ENCODE measurements around the gene SFXN2.
"Not testable (repeated sequence)": the region's sequence is repeated elsewhere in the genome, so short reads cannot be mapped to it uniquely, and the experiment has no call there.

The SFXN2 gene

DNA sequence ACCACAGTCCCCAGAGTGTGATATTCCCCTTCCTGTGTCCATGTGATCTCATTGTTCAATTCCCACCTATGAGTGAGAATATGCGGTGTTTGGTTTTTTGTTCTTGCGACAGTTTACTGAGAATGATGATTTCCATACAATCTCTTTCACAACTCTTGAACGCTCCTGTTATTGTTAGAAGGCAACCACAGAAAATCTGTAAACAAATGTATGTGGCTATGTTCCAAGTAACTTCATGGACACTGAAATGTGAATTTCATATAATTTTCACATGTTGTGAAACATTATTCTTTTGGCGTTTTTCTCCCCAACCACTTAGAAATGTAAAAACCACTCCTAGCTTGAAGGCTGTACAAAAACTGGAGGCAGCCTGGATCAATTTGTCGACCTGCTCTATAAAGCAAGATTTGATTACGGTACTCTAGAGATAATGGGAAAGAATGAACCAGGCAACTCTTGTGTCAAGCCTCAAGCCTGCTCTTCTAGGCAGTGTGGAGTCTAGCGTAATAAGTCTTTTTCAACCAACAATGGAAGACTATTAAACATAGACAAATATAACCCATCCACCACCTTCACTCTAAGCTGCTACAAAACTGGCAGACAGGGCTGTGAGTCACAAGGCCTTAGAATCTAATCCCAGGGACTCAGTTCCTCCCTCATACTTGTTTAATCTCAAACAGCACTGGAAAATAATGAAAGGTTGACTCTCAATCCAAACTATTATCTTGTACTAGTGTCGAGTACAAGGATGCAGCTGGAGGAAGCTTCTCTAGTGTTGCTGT, 23.0 kb upstream of the SFXN2 start:
- no peak overlapping the region for H3K4me3 ChIP-seq (ENCODE audit: low read depth, low read length)
- no peaks in the 10 kb centered on the region for H3K27me3 ChIP-seq
- H3K36me3 ChIP-seq, result no peaks in the 10 kb centered on the region
- no peaks in the 10 kb centered on the region for H3K9me3 ChIP-seq
- H3K4me1 ChIP-seq, result no peaks in the 10 kb centered on the region
- no peak for DNase-seq
- TF ChIP-seq, protein P1, sequence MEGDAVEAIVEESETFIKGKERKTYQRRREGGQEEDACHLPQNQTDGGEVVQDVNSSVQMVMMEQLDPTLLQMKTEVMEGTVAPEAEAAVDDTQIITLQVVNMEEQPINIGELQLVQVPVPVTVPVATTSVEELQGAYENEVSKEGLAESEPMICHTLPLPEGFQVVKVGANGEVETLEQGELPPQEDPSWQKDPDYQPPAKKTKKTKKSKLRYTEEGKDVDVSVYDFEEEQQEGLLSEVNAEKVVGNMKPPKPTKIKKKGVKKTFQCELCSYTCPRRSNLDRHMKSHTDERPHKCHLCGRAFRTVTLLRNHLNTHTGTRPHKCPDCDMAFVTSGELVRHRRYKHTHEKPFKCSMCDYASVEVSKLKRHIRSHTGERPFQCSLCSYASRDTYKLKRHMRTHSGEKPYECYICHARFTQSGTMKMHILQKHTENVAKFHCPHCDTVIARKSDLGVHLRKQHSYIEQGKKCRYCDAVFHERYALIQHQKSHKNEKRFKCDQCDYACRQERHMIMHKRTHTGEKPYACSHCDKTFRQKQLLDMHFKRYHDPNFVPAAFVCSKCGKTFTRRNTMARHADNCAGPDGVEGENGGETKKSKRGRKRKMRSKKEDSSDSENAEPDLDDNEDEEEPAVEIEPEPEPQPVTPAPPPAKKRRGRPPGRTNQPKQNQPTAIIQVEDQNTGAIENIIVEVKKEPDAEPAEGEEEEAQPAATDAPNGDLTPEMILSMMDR (IDR thresholded peaks at IDR 0.05; ENCODE audit: low read depth, low read length), result no peak

DNA sequence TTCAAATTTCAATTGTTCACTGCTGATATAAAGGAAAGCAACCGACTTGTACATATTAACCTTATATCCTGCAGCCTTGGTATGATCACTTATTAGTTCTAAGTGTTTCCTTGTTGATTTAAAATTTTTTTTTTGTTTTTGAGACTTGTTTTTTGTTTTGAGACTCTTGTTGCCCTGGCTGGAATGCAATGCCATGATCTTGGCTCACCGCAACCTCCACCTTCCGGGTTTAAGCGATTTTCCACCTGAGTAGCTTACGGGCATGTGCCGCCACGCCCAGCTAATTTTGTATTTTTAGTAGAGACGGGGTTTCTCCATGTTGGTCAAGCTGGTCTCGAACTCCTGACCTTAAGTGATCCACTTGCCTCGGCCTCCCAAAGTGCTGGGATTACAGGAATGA, 19.0 kb upstream of the SFXN2 start:
- H3K27me3 ChIP-seq; H3K4me3 ChIP-seq (ENCODE audit: low read depth, low read length); H3K4me1 ChIP-seq; H3K9me3 ChIP-seq; DNase-seq: not testable (repeated sequence)
- peaks cover 15% of the 10 kb centered on the region for H3K36me3 ChIP-seq

DNA sequence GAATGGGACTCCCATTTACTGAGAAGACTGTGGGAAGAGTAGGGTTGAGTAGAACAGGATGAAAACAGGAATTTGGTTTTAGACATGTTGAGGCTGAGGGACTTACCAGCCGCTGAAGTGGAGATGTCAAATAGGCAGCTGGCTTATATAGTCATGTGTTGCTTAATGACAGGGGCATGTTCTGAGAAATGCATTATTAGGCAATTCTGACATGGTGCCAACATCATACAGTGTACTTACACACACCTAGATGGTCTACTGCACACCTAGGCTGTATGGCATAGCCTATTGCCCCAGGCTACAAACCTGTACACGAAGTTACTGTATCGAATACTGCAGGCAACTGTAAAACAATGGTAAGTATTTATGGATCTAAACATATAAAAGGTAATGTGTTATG, 17.7 kb upstream of the SFXN2 start:
- no peak for DNase-seq
- peaks cover 15% of the 10 kb centered on the region for H3K36me3 ChIP-seq
- H3K27me3 ChIP-seq, result no peaks in the 10 kb centered on the region
- no peak overlapping the region for H3K4me3 ChIP-seq (ENCODE audit: low read depth, low read length)
- TF ChIP-seq, protein P1 (IDR thresholded peaks at IDR 0.05; ENCODE audit: low read depth, low read length), result no peak
- H3K4me1 ChIP-seq, result no peaks in the 10 kb centered on the region
- no peaks in the 10 kb centered on the region for H3K9me3 ChIP-seq

DNA sequence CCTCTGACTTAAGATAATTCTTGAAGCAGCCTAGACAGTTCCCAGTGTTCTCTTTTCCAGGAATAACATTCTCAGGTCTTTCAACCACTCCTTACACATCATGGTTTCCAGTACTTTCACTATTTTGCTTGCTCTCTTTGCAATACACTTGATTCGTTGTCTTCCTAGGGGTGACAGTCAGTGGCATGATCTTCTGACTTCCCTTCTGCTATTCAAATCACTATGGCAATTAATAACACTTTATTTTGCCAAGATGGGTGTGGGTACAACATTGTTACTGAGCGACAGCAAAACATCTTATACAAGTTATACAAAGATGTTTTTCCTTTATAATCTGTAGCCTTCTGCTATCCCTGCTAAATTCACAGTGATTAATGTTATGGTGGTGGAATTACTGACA, 15.5 kb upstream of the SFXN2 start:
- Histone ChIP-seq H3K27me3 (no peaks in the 10 kb centered on the region), H3K4me1 (no peaks in the 10 kb centered on the region), H3K4me3 (ENCODE audit: low read depth, low read length) (no peak overlapping the region), H3K36me3 (peaks cover 15% of the 10 kb centered on the region), H3K9me3 (no peaks in the 10 kb centered on the region)
- no peak for DNase-seq
- TF ChIP-seq, protein P1 (IDR thresholded peaks at IDR 0.05; ENCODE audit: low read depth, low read length), result no peak

DNA sequence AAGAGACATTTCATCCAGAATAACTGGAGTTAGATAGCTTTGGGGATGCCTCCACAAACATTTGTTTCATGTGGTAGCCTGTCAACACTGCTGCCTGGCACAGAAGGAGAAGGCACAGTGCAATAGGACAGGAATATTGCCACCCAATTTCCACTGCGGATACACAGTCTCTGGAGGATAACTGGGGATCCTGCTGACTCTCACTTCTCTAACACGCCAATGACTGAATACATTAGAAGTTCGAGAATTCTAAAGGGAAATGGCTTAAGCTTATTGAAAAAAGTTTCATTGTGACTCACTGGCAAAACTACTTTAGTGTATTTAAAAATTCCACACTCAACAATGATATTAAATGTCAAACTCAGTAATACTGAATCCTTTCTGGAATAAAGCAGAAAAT, 13.2 kb upstream of the SFXN2 start:
- TF ChIP-seq, protein P1 (IDR thresholded peaks at IDR 0.05; ENCODE audit: low read depth, low read length), result no peak
- Histone ChIP-seq H3K36me3 (peaks cover 15% of the 10 kb centered on the region), H3K4me1 (no peaks in the 10 kb centered on the region), H3K27me3 (no peaks in the 10 kb centered on the region), H3K4me3 (ENCODE audit: low read depth, low read length) (no peak overlapping the region), H3K9me3 (no peaks in the 10 kb centered on the region)
- DNase-seq, result no peak

DNA sequence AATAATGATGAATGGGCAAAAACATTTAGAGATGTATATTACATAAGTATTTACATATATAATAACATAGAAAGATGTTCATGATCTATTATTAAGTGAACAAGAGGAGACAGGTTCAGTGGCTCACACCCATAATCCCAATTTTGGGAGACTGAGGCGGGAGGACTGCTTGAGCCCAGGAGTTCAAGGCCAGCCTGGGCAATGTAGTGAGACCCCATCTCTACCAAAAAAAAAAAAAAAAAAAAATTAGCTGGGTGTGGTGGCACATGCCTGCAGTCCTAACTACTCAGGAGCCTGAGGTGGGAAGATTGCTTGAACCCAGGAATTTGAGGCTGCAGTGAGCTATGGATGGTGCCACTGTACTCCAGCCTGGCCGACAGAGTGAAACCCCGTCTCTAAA, 12.6 kb upstream of the SFXN2 start:
- TF ChIP-seq, protein P1 (IDR thresholded peaks at IDR 0.05; ENCODE audit: low read depth, low read length), result no peak
- DNase-seq, result no peak
- Histone ChIP-seq H3K4me3 (ENCODE audit: low read depth, low read length) (no peak overlapping the region), H3K27me3 (no peaks in the 10 kb centered on the region), H3K4me1 (no peaks in the 10 kb centered on the region), H3K36me3 (peaks cover 13% of the 10 kb centered on the region), H3K9me3 (no peaks in the 10 kb centered on the region)

Measured in BE2C (cell line).